ENCODE results near the gene FTHL17. TPM values are rescaled to one million over a fixed set of nuclear protein-coding genes. Genes with fewer than 3 reads are reported as not detected.

FTHL17 gene
- total RNA-seq, 1 donor: not detected

DNA sequence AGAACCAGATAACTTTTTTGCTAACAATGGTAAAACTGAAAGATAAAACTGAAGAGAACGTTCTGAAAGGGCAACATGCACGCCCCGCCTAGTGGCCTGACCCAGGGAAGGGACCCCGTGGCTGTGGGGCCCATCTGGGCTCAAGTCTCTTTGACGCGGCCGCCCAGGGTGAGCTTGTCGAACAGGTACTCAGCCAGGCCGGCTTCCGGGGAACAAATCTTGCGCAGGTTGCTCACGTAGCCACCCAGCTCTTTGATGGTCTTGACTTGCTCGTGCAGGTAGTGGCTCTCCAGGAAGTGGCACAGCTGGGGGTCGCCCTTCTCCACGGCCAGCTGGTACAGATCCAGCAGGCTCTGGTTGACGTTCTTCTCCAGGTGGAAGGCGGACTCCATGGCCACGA is 579 bp downstream of the FTHL17 start:
- TF ChIP-seq, protein P1, sequence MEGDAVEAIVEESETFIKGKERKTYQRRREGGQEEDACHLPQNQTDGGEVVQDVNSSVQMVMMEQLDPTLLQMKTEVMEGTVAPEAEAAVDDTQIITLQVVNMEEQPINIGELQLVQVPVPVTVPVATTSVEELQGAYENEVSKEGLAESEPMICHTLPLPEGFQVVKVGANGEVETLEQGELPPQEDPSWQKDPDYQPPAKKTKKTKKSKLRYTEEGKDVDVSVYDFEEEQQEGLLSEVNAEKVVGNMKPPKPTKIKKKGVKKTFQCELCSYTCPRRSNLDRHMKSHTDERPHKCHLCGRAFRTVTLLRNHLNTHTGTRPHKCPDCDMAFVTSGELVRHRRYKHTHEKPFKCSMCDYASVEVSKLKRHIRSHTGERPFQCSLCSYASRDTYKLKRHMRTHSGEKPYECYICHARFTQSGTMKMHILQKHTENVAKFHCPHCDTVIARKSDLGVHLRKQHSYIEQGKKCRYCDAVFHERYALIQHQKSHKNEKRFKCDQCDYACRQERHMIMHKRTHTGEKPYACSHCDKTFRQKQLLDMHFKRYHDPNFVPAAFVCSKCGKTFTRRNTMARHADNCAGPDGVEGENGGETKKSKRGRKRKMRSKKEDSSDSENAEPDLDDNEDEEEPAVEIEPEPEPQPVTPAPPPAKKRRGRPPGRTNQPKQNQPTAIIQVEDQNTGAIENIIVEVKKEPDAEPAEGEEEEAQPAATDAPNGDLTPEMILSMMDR (IDR thresholded peaks at IDR 0.05; ENCODE audit: insufficient read depth, low read length): no peak
- no peak overlapping the region for H3K4me3 ChIP-seq (ENCODE audit: low read depth, low read length)
- no peak for DNase-seq (ENCODE audit: low read depth)

DNA sequence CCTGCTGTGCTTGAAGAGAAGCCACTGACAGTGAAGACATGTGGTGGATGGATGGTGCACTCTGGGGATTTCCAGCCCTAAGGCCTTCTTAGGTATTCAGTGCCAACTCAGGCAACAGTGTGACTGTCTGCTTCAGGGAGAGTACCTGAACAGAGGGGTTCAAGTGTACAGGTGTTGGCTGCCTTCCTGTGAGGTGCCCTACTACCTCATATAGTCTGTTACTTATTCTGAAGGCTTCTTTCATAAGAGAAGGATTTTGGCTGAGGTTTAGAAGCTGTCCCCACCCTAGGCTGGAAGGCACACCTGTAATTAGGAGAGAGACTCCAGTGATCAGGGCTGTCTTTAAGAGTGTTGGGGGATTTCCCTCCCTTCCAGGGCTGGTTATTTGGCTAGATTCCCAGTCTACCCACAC is 1.8 kb downstream of the FTHL17 start:
- no peak overlapping the region for H3K4me3 ChIP-seq (ENCODE audit: low read depth, low read length)
- no peak for DNase-seq (ENCODE audit: low read depth)
- TF ChIP-seq, protein P1 (IDR thresholded peaks at IDR 0.05; ENCODE audit: insufficient read depth, low read length): no peak

DNA sequence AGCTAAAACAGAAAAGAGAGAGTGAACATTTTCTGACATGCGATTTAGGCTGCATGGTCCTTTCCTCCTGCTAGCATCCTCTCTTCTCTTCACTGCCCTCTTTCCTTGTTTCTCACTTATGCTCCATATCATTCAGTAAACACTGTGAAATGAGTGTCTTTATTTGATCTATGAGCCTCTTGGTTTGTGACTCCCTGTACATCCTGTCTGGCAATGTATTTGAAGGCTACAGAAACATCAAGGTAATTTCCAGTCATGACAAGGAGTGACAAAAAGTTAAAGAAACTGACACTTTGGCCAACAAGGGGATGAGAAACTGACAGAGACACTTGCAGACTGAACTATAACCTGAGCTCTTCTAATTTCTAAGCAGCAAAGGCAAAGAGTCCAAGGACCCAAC is 8.7 kb downstream of the FTHL17 start:
- TF ChIP-seq, protein P1 (IDR thresholded peaks at IDR 0.05; ENCODE audit: insufficient read depth, low read length): no peak
- H3K4me3 ChIP-seq (ENCODE audit: low read depth, low read length): no peak overlapping the region
- no peak for DNase-seq (ENCODE audit: low read depth)

DNA sequence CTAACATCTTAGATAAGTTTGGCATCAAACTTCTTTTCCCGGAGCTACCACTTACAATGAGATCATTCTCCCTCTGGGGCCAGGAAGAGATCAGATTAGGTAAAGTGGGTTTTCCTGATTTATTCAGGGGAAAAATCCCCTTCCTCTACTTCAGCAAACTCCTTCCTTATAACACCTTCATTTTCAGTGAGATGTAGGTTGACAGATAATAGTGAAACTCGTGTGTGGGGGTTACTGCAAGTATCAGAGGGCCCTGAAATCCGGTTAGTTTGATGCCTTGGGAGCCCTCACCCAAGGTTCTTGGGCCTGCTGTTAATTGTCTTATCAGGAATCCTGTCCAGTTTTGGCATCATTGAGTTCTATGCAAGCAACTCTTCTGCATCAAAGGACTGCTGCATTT is 10.8 kb downstream of the FTHL17 start:
- H3K4me3 ChIP-seq (ENCODE audit: low read depth, low read length): no peak overlapping the region
- TF ChIP-seq, protein P1 (IDR thresholded peaks at IDR 0.05; ENCODE audit: insufficient read depth, low read length): no peak
- no peak for DNase-seq (ENCODE audit: low read depth)

DNA sequence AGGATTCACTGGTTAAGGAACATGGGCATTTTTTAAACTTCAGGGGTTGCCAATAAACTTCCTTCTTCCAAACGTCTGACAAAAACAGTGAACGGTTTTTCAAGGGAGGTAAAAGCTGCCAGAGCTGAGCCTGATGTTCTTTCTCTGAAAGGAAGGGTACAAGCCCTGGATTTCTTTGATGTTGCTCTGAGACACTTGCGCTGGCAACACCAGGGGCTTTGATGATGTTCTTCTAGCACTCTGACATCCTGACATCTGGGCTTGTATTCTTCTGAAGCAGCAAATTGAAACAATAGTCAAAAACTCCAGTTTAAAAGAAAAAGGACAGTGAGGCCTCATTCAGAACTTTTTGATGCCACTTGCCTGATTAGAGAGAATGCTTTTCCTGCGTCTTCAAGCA is 11.8 kb downstream of the FTHL17 start:
- DNase-seq (ENCODE audit: low read depth): no peak
- TF ChIP-seq, protein P1 (IDR thresholded peaks at IDR 0.05; ENCODE audit: insufficient read depth, low read length): no peak
- H3K4me3 ChIP-seq (ENCODE audit: low read depth, low read length): no peak overlapping the region

DNA sequence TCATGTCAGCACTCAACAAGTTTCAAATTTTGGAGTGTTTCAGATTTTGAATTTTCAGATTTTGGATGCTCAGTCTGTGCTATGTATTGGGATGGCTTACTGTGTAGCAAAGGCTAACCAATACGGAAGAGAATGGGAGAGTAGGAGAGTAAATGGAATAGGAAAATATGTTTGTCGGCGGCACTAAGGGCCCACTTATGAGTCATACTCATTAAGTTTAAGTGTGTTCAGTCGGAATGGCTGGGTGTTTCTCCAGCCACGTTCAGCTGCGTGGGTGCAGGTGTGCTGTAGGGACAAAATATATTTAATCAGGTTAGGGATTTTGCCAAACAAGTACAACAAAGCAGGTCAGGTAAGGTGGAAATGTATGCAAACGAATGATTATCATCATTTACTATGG is 13.6 kb downstream of the FTHL17 start:
- DNase-seq (ENCODE audit: low read depth): no peak
- TF ChIP-seq, protein P1 (IDR thresholded peaks at IDR 0.05; ENCODE audit: insufficient read depth, low read length): no peak
- no peak overlapping the region for H3K4me3 ChIP-seq (ENCODE audit: low read depth, low read length)

DNA sequence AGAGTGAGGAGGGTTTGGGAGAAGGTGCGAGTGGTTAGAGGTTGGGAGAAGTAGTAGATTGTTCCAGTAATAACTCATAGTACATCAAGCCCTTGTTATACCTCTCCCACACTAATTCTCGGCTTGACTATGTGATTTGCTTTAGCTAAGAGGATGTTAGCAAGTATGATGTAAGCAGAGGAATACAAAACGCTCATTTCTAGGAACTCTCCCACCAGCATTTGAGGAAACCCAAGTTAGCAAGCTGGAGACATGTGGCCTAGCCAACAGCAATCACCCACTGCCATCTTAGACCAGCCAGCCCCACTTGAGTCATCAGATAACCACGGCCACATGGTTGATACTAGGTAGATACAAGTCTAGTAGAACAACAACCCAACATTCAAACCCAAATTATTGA is 14.2 kb downstream of the FTHL17 start:
- H3K4me3 ChIP-seq (ENCODE audit: low read depth, low read length): no peak overlapping the region
- no peak for DNase-seq (ENCODE audit: low read depth)
- TF ChIP-seq, protein P1 (IDR thresholded peaks at IDR 0.05; ENCODE audit: insufficient read depth, low read length): no peak
